Liver (tissue), 9 donors: ENCODE results near the gene RAB9B. TPM values are rescaled to one million over a fixed set of nuclear protein-coding genes. Genes with fewer than 3 reads are reported as not detected.

Experiments used
- DNase-seq: peaks from one replicate; pipeline ENCODE4 v3.0.0-alpha.2; 2017; ENCODE audit warnings: low spot score
- H3K27ac ChIP-seq, 2 donors: one replicate each; pipeline ENCODE4 v1.7.0; 2013; ENCODE audit warnings: inconsistent platforms in 2 of 2, low read length in 2 of 2, control low read depth in 1 of 2, low read depth in 1 of 2, mild to moderate bottlenecking in 1 of 2
- H3K27me3 ChIP-seq, 4 donors: one replicate each; pipeline versions ENCODE4 v1.6.1 to v1.7.0; 2013; ENCODE audit warnings: low read length in 3 of 4, inconsistent platforms in 1 of 4, mild to moderate bottlenecking in 1 of 4, moderate library complexity in 1 of 4; ENCODE audit not compliant: control insufficient read depth in 4 of 4, insufficient read depth in 4 of 4
- H3K36me3 ChIP-seq, 4 donors: one replicate each; pipeline versions ENCODE4 v1.6.1 to v1.7.0; 2013; ENCODE audit warnings: low read length in 3 of 4, mild to moderate bottlenecking in 3 of 4, low read depth in 1 of 4, moderate library complexity in 1 of 4; ENCODE audit not compliant: control insufficient read depth in 4 of 4, insufficient read depth in 3 of 4
- H3K4me1 ChIP-seq, 4 donors: one replicate each; pipeline versions ENCODE4 v1.6.1 to v1.7.0; 2013; ENCODE audit warnings: low read length in 3 of 4, mild to moderate bottlenecking in 3 of 4, moderate library complexity in 1 of 4; ENCODE audit not compliant: control insufficient read depth in 4 of 4, insufficient read depth in 4 of 4
- H3K4me3 ChIP-seq, 3 donors: one replicate each; pipeline versions ENCODE4 v1.6.1 to v1.7.0; 2013; ENCODE audit warnings: low read length in 3 of 3, control low read depth in 1 of 3, low read depth in 1 of 3, mild to moderate bottlenecking in 1 of 3
- H3K9ac ChIP-seq, 2 donors: one replicate each; pipeline ENCODE4 v1.7.0; 2013; ENCODE audit warnings: low read length in 2 of 2, mild to moderate bottlenecking in 2 of 2, moderate library complexity in 2 of 2, control low read depth in 1 of 2, low read depth in 1 of 2
- H3K9me3 ChIP-seq, 4 donors: one replicate each; pipeline versions ENCODE4 v1.6.1 to v1.7.0; 2013; ENCODE audit warnings: low read length in 3 of 4; ENCODE audit not compliant: control insufficient read depth in 4 of 4
- CTCF ChIP-seq: fragments of 150-350 bp; IDR thresholded peaks from 2 replicates; pipeline ENCODE4 v1.5.1; 2017; ENCODE audit warnings: improper control_type of control experiment, low read depth, low read length; ENCODE audit not compliant: missing input control
- EGR1 ChIP-seq, 2 donors: IDR thresholded peaks; 2 replicates each; pipeline ENCODE4 v1.6.1; 2016 to 2018; ENCODE audit warnings: antibody characterized with exemption in 2 of 2, low read depth in 2 of 2
- FOXA1 ChIP-seq: IDR thresholded peaks from 2 replicates; pipeline ENCODE4 v1.6.1; 2016; ENCODE audit warnings: antibody characterized with exemption
- FOXA2 ChIP-seq: IDR thresholded peaks from 2 replicates; pipeline ENCODE4 v1.6.1; 2016; ENCODE audit warnings: antibody characterized with exemption
- GABPA ChIP-seq, 2 donors: IDR thresholded peaks in 1 of 2; conservative IDR thresholded peaks in 1 of 2; 2 replicates each; pipeline ENCODE4 v1.6.1; 2016; ENCODE audit warnings: antibody characterized with exemption in 2 of 2, mild to moderate bottlenecking in 1 of 2, moderate library complexity in 1 of 2
- HNF4A ChIP-seq, 2 donors: conservative IDR thresholded peaks; 2 replicates each; pipeline ENCODE4 v1.6.1; 2016; ENCODE audit warnings: antibody characterized with exemption in 2 of 2, mild to moderate bottlenecking in 2 of 2
- HNF4G ChIP-seq: IDR thresholded peaks from 2 replicates; pipeline ENCODE4 v1.6.1; 2016; ENCODE audit warnings: antibody characterized with exemption
- JUND ChIP-seq, 2 donors: IDR thresholded peaks; 2 replicates each; pipeline ENCODE4 v1.6.1; 2016; ENCODE audit warnings: antibody characterized with exemption in 2 of 2
- MAX ChIP-seq: IDR thresholded peaks from 2 replicates; pipeline ENCODE4 v1.6.1; 2016; ENCODE audit warnings: antibody characterized with exemption
- NR2F2 ChIP-seq: IDR thresholded peaks from 2 replicates; pipeline ENCODE4 v1.6.1; 2016; ENCODE audit warnings: antibody characterized with exemption
- RAD21 ChIP-seq, 2 donors: IDR thresholded peaks; 2 replicates each; pipeline ENCODE4 v1.6.1; 2016; ENCODE audit warnings: antibody characterized with exemption in 2 of 2, mild to moderate bottlenecking in 2 of 2
- REST ChIP-seq: IDR thresholded peaks from 2 replicates; pipeline ENCODE4 v1.6.1; 2016; ENCODE audit warnings: antibody characterized with exemption, mild to moderate bottlenecking
- RXRA ChIP-seq, 2 donors: IDR thresholded peaks; 2 replicates each; pipeline ENCODE4 v1.6.1; 2017 to 2018; ENCODE audit warnings: antibody characterized with exemption in 2 of 2, mild to moderate bottlenecking in 1 of 2
- SP1 ChIP-seq: IDR thresholded peaks from 2 replicates; pipeline ENCODE4 v1.6.1; 2018; ENCODE audit warnings: antibody characterized with exemption, mild to moderate bottlenecking
- TAF1 ChIP-seq: conservative IDR thresholded peaks from 2 replicates; pipeline ENCODE4 v1.6.1; 2016; ENCODE audit warnings: antibody characterized with exemption, mild to moderate bottlenecking
- YY1 ChIP-seq: IDR thresholded peaks from 2 replicates; pipeline ENCODE4 v1.6.1; 2016; ENCODE audit warnings: antibody characterized with exemption, mild to moderate bottlenecking
- ZBTB33 ChIP-seq: IDR thresholded peaks from 2 replicates; pipeline ENCODE4 v1.6.1; 2016; ENCODE audit warnings: antibody characterized with exemption
- WGBS: extraction: QIAGEN DNeasy Blood & Tissue Kit; methylation state at CpG from one replicate; pipeline ENCODE4 v1.1.7; 2013; 5-methylcytosine and 5-hydroxymethylcytosine counted together
- polyA plus RNA-seq, 2 donors: library from polyadenylated mRNA; stranded (reverse) in 1 of 2; unstranded in 1 of 2; fragments of 200-250 nt in 1 of 2; fragments of >200 nt in 1 of 2; fragmentation: Nextera tagmentation in 1 of 2; extraction: Ambion mirVana in 1 of 2; gene quantifications; one replicate each; pipeline versions ENCODE4 v1.2.1 to v1.2.3, GENCODE V29; 2013 to 2015
- total RNA-seq, 2 donors: library from RNA; depleted of rRNA; stranded (reverse); fragments of >200 nt; gene quantifications; one replicate each; pipeline ENCODE4 v1.2.3, GENCODE V29; 2014
- TF ChIP-seq, protein P1 (sequence below): IDR thresholded peaks from 2 replicates; pipeline ENCODE4 v1.6.1; 2016; ENCODE audit warnings: antibody characterized with exemption
- donor health status: healthy.
- donor health status: healthy.
- donor health status: healthy.
- donor health status: healthy.
- donor health status: healthy.

RAB9B gene
- total and polyA plus RNA-seq, 4 donors = 0.07 to 0.51 (median 0.23) TPM

DNA sequence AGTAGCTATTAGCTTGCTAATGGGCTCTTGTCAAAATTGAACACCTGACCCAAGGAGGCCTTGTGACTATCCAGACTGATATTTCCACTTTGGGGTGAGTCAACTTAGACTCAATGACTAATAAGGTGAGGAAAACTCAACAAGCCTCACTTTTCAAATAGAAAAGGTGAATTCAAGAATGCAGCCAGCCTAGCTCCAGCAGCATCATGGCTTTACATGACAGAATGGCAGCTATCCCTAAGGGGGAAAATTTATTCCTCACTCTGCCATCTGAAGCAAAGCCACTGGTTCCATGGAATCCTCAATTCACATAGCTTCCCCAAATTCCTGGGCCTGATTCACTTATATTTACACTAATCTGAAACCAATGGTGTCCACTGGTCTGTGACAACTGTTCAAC lies 29.1 kb upstream of the RAB9B start:
- TF ChIP-seq TAF1 (no peak), CTCF (no peak), YY1 (no peak), ZBTB33 (no peak), REST (no peak), GABPA (IDR thresholded peaks at IDR 0.05 in 1 of 2, conservative IDR thresholded peaks at IDR 0.05 in 1 of 2) (no peak), JUND (IDR thresholded peaks at IDR 0.05) (no peak), RAD21 (IDR thresholded peaks at IDR 0.05) (no peak), RXRA (IDR thresholded peaks at IDR 0.05) (no peak), SP1 (no peak), FOXA1 (no peak), HNF4G (no peak), HNF4A (conservative IDR thresholded peaks at IDR 0.05) (no peak), NR2F2 (no peak), FOXA2 (no peak)
- TF ChIP-seq, protein P1, sequence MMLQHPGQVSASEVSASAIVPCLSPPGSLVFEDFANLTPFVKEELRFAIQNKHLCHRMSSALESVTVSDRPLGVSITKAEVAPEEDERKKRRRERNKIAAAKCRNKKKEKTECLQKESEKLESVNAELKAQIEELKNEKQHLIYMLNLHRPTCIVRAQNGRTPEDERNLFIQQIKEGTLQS = no peak
- Histone ChIP-seq H3K27ac (no peak overlapping the region), H3K4me1 (no peaks in the 10 kb centered on the region), H3K27me3 (no peaks in the 10 kb centered on the region), H3K9me3 (no peaks in the 10 kb centered on the region), H3K9ac (no peak overlapping the region), H3K4me3 (no peak overlapping the region), H3K36me3 (no peaks in the 10 kb centered on the region)
- no peak for DNase-seq

DNA sequence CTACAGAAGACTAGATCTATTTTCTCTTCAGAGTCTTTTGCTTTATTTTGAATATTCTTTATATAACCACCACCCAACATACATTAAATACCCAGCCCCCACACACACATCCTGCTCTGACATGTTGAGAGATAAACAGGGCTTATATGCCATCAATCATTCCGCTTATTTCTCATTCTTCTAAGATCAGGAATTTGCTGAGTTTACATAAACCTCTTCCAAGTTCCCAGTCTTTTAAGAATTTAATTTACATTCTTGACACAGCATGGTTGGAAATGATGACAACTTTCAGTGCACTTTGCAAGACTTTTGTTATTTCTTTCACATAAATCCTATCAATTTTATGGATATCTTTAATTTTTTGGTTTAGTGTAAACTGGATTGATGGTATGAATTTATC lies 17.5 kb upstream of the RAB9B start:
- Histone ChIP-seq H3K36me3 (no peaks in the 10 kb centered on the region), H3K4me3 (no peak overlapping the region), H3K27ac (no peak overlapping the region), H3K27me3 (no peaks in the 10 kb centered on the region), H3K4me1 (no peaks in the 10 kb centered on the region), H3K9ac (no peak overlapping the region), H3K9me3 (peaks cover 0 to 5% (median 0%) of the 10 kb centered on the region in 4 donors)
- DNase-seq = no peak
- 85% methylated on average over 1 of the region's 1 CpG for WGBS
- TF ChIP-seq NR2F2 (no peak), EGR1 (IDR thresholded peaks at IDR 0.05; ENCODE audit: low read depth in 2 of 2) (no peak), REST (no peak), RAD21 (IDR thresholded peaks at IDR 0.05) (no peak), TAF1 (no peak), MAX (no peak), RXRA (IDR thresholded peaks at IDR 0.05) (no peak), ZBTB33 (no peak)
- TF ChIP-seq, protein P1 = no peak
